Ishikawa (cell line): Measurements from ENCODE around the gene INMT.

ENCODE experiments used
- CEBPB ChIP-seq: IDR thresholded peaks from 2 replicates; pipeline ENCODE4 v1.6.1; 2012
- CREB1 ChIP-seq: IDR thresholded peaks from 2 replicates; pipeline ENCODE4 v1.6.1; 2012; ENCODE audit warnings: low read depth
- EGR1 ChIP-seq: IDR thresholded peaks from 2 replicates; pipeline ENCODE4 v1.6.1; 2012
- EP300 ChIP-seq: IDR thresholded peaks from 2 replicates; pipeline ENCODE4 v1.6.1; 2012; ENCODE audit warnings: borderline replicate concordance
- FOXM1 ChIP-seq: IDR thresholded peaks from 2 replicates; pipeline ENCODE4 v1.6.1; 2012; ENCODE audit warnings: low read depth, borderline replicate concordance
- MAX ChIP-seq: IDR thresholded peaks from 2 replicates; pipeline ENCODE4 v1.6.1; 2012
- NFIC ChIP-seq: IDR thresholded peaks from 2 replicates; pipeline ENCODE4 v1.6.1; 2012
- RAD21 ChIP-seq: IDR thresholded peaks from 2 replicates; pipeline ENCODE4 v1.6.1; 2012; ENCODE audit warnings: low read depth
- REST ChIP-seq: IDR thresholded peaks from 2 replicates; pipeline ENCODE4 v1.6.1; 2012; ENCODE audit warnings: low read depth, mild to moderate bottlenecking
- TAF1 ChIP-seq: IDR thresholded peaks from 2 replicates; pipeline ENCODE4 v1.6.1; 2012; ENCODE audit warnings: low read depth, mild to moderate bottlenecking
- TCF12 ChIP-seq: IDR thresholded peaks from 2 replicates; pipeline ENCODE4 v1.6.1; 2012; ENCODE audit warnings: low read depth
- TEAD4 ChIP-seq: IDR thresholded peaks from 2 replicates; pipeline ENCODE4 v1.6.1; 2012
- USF1 ChIP-seq: IDR thresholded peaks from 2 replicates; pipeline ENCODE4 v1.6.1; 2012
- YY1 ChIP-seq: IDR thresholded peaks from 2 replicates; pipeline ENCODE4 v1.6.1; 2012; ENCODE audit warnings: low read depth
- ZBTB7A ChIP-seq: IDR thresholded peaks from 2 replicates; pipeline ENCODE4 v1.6.1; 2012; ENCODE audit warnings: low read depth

INMT gene

GRCh38 chr7:30708983-30709382, 43.0 kb upstream of the INMT start:
- TF ChIP-seq EGR1, result no peak
- TF ChIP-seq YY1, result no peak
- no peak for TF ChIP-seq TEAD4
- no peak for TF ChIP-seq USF1
- no peak for TF ChIP-seq RAD21
- TF ChIP-seq EP300, result no peak
- TF ChIP-seq REST, result no peak
- TF ChIP-seq FOXM1, result no peak
- TF ChIP-seq TAF1, result no peak
- no peak for TF ChIP-seq ZBTB7A
- TF ChIP-seq CREB1, result no peak
- TF ChIP-seq CEBPB, result no peak
- TF ChIP-seq NFIC, result no peak
- TF ChIP-seq TCF12, result no peak
- no peak for TF ChIP-seq MAX

GRCh38 chr7:30709549-30709948, 42.4 kb upstream of the INMT start:
- TF ChIP-seq REST (no peak), ZBTB7A (no peak), EGR1 (no peak), NFIC (no peak), CEBPB (no peak), USF1 (no peak), MAX (no peak), FOXM1 (no peak)

- TF ChIP-seq EGR1 (no peak), CREB1 (no peak), ZBTB7A (no peak), TEAD4 (no peak), REST (no peak), FOXM1 (no peak), NFIC (no peak), USF1 (no peak), YY1 (no peak), MAX (no peak), TCF12 (no peak), RAD21 (no peak), TAF1 (no peak), EP300 (no peak), CEBPB (no peak)
Measured at GRCh38 chr7:30710669-30711068, 41.3 kb upstream of the INMT start.

- TF ChIP-seq CREB1 (no peak), EGR1 (no peak), CEBPB (no peak)
Measured at GRCh38 chr7:30713392-30713791, 38.5 kb upstream of the INMT start.
